ENCODE data around the gene UNC93A. TPM values are rescaled to one million over a fixed set of nuclear protein-coding genes. Genes with fewer than 3 reads are reported as not detected.
"Not testable (repeated sequence)": the region's sequence is repeated elsewhere in the genome, so short reads cannot be mapped to it uniquely, and the experiment has no call there.

The UNC93A gene
- total and polyA plus RNA-seq, 7 donors = not detected

DNA sequence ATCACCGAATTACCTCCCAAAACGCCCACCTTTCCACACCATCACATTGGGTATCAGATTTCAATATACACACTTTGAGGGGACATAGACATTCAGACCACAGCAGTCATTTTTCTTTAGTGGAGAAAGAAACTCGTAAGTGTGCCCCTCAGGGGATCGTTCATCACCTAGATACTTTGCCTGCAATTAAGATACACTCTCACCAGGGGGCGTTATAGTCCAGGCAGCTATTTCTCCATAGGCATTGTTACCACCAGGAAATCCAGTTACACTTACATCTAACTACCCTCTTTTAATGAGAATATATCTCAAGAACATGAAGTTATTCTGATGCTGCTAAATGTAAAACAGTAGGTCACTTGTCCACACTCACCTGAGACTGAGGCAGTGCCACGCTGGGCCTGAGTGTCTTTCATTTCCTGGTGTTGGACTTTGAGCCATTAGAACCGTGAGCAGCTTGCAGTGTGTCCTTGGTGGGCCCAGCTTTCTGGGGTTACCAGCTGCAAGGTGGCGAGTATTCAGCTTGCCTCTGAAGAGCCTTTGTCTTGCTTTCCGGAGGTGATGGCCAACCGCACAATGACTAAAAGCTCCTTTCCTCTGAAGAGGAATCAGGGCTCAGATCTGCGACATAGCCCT lies 35.1 kb upstream of the UNC93A start:
- no peak overlapping the region for H3K4me3 ChIP-seq
- peaks cover 0 to 9% (median 2%) of the 10 kb centered on the region in 3 donors for H3K27me3 ChIP-seq (ENCODE audit: insufficient read depth in 3 of 3, low read length in 2 of 3)
- H3K9me3 ChIP-seq = peaks cover 9% of the 10 kb centered on the region
- TF ChIP-seq, protein P1, sequence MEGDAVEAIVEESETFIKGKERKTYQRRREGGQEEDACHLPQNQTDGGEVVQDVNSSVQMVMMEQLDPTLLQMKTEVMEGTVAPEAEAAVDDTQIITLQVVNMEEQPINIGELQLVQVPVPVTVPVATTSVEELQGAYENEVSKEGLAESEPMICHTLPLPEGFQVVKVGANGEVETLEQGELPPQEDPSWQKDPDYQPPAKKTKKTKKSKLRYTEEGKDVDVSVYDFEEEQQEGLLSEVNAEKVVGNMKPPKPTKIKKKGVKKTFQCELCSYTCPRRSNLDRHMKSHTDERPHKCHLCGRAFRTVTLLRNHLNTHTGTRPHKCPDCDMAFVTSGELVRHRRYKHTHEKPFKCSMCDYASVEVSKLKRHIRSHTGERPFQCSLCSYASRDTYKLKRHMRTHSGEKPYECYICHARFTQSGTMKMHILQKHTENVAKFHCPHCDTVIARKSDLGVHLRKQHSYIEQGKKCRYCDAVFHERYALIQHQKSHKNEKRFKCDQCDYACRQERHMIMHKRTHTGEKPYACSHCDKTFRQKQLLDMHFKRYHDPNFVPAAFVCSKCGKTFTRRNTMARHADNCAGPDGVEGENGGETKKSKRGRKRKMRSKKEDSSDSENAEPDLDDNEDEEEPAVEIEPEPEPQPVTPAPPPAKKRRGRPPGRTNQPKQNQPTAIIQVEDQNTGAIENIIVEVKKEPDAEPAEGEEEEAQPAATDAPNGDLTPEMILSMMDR (IDR thresholded peaks at IDR 0.05) = no peak
- intact Hi-C loops (cut with DNase I) = no loop called here
- ATAC-seq = no peak
- DNase-seq = no peak
- no peaks in the 10 kb centered on the region for H3K36me3 ChIP-seq (ENCODE audit: insufficient read depth in 1 of 2, low read depth in 1 of 2)
- 84 to 87% (median 85%) methylated on average over 11 of the region's 11 CpGs for WGBS, 3 donors
- no peaks in the 10 kb centered on the region for H3K4me1 ChIP-seq
- H3K27ac ChIP-seq = no peak overlapping the region

GRCh38 chr6:167258646-167259045 lies 32.5 kb upstream of the UNC93A start:
- no peak for ATAC-seq
- no peak overlapping the region for H3K27ac ChIP-seq
- intact Hi-C loops (cut with DNase I) = no loop called here
- no peaks in the 10 kb centered on the region for H3K4me1 ChIP-seq
- no peak for DNase-seq
- TF ChIP-seq, protein P1 (IDR thresholded peaks at IDR 0.05) = no peak
- no peaks in the 10 kb centered on the region for H3K36me3 ChIP-seq (ENCODE audit: insufficient read depth in 1 of 2, low read depth in 1 of 2)
- H3K9me3 ChIP-seq = peaks cover 9% of the 10 kb centered on the region
- 70 to 80% (median 77%) methylated on average over 3 of the region's 3 CpGs for WGBS, 3 donors
- peaks cover 0 to 22% (median 2%) of the 10 kb centered on the region in 3 donors for H3K27me3 ChIP-seq (ENCODE audit: insufficient read depth in 3 of 3, low read length in 2 of 3)
- no peak overlapping the region for H3K4me3 ChIP-seq

DNA sequence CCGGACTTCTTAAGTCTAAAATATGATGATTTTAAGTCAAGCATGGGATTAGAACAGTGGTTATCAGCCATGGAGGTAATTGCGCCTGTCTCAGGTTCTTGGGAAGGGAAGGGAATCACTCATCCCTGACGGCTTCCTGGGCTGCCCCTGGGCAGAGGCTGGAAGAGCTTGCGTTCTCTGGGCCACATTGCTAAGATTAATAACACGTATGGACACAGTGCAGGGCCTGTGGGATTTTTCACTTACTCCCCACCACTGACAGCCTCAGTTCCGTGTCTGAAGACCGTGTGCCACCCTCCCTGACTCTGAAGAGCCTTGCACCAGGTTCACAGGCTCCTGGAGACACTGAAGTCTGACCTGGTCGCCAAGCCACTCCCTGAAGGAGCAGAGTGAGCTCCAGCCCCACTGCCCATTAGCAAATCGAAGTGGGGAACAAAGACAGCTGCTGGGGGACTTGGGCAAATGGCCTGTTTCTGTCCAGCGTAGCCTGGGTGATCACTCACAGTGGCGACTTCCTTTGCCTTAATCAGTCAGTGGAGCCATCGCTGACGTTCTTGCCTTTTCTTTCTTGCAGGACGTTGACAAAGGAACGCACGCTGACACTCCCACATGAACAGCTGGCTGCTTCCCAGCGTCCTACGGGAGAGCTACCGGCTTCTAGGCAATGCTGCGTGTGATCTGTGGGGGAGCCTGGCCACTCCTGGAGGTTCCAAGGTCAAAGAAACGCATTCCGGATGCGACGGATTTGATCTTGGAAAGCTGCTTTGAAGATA lies 24.9 kb upstream of the UNC93A start:
- DNase-seq; H3K4me1 ChIP-seq; H3K27ac ChIP-seq; intact Hi-C loops (cut with DNase I); H3K9me3 ChIP-seq; ATAC-seq; H3K36me3 ChIP-seq (ENCODE audit: insufficient read depth in 1 of 2, low read depth in 1 of 2); H3K4me3 ChIP-seq: not testable (repeated sequence)
- 20 to 30% (median 21%) methylated on average over 12 to 19 of the region's 24 CpGs for WGBS, 3 donors
- H3K27me3 ChIP-seq (ENCODE audit: insufficient read depth in 3 of 3, low read length in 2 of 3) = peaks cover 0 to 14% (median 2%) of the 10 kb centered on the region in 3 donors

DNA sequence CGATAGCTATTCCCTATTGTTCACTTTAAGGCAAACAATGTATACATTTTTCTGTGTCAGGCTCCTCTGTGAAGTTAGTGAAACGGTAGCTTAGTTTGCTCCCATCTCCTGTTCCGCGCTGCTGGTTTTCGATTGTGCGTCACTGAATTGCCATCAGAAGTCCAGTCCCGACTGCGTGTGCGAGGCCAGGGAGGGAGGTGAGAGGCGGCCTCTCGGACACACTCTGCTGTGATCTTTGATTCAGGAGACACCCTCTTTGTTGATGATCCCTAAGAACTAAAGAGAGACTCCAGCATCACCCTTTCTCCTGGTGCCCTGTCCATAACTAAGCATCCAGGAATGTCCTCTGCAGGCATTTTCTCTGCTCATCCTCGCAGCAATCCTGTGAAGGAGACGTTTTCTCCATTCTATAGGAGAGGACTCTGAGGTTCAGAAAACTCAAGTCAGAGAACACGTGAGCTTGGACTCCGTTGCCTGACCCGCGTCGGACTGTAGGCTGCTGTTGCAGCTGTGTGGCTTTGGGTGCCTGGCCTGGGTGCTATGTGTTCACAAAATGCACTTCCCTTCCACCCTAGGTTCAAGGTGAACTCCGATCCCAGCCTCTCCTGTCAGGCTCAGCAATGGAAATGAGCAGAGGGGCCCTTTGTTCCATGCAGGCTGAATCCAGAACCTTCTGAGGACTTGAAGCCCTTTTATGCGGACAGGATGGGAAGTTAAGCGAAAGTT lies 24.1 kb upstream of the UNC93A start:
- TF ChIP-seq, protein P1 (IDR thresholded peaks at IDR 0.05) = no peak
- intact Hi-C loops (cut with DNase I) = no loop called here
- H3K4me3 ChIP-seq = no peak overlapping the region
- ATAC-seq (no peak), DNase-seq (no peak)
- no peaks in the 10 kb centered on the region for H3K4me1 ChIP-seq
- no peak overlapping the region for H3K27ac ChIP-seq
- peaks cover 0 to 14% (median 2%) of the 10 kb centered on the region in 3 donors for H3K27me3 ChIP-seq (ENCODE audit: insufficient read depth in 3 of 3, low read length in 2 of 3)
- WGBS, 3 donors = 80 to 82% (median 81%) methylated on average over 20 of the region's 21 CpGs
- H3K9me3 ChIP-seq = no peaks in the 10 kb centered on the region
- no peaks in the 10 kb centered on the region for H3K36me3 ChIP-seq (ENCODE audit: insufficient read depth in 1 of 2, low read depth in 1 of 2)

GRCh38 chr6:167267556-167267898 lies 23.6 kb upstream of the UNC93A start:
- H3K36me3 ChIP-seq (ENCODE audit: insufficient read depth in 1 of 2, low read depth in 1 of 2); H3K27ac ChIP-seq; H3K4me1 ChIP-seq; H3K4me3 ChIP-seq; H3K27me3 ChIP-seq (ENCODE audit: insufficient read depth in 3 of 3, low read length in 2 of 3); intact Hi-C loops (cut with DNase I); DNase-seq; ATAC-seq; H3K9me3 ChIP-seq: not testable (repeated sequence)
- WGBS, 3 donors = 76 to 91% (median 89%) methylated on average over 3 of the region's 3 CpGs
